Astrocyte (in vitro differentiated cells and primary cell): ENCODE measurements around the gene CACHD1. TPM values are rescaled to one million over a fixed set of nuclear protein-coding genes. Genes with fewer than 3 reads are reported as not detected.

Experiments
- microRNA-seq: library from miRNA; unstranded; fragments of <30 nt; microRNA quantifications from one replicate; pipeline ENCODE4 v1.2.0, GENCODE V29; 2020
- total RNA-seq: library from RNA; stranded (reverse); gene quantifications from 2 replicates; pipeline ENCODE4 v1.2.1, GENCODE V29; 2021

The CACHD1 gene
- total RNA-seq, 1 donor from 2014 or later, result 21.2 TPM

Small RNA genes lying within 50 kb of the gene (microRNA-seq; reads per million reads assigned to microRNA genes)
- gene MIR4794, result not detected
